Activated T-cell treated with anti-CD3 and anti-CD28 coated beads for 24 hours (primary cell): ENCODE data around the gene RBM43.
A peak's percentile ranks its signal among the peaks of the same experiment; 100 is the strongest.
"Not testable (repeated sequence)": the region's sequence is repeated elsewhere in the genome, so short reads cannot be mapped to it uniquely, and the experiment has no call there.

Experiments used
- DNase-seq: peaks from one replicate; pipeline ENCODE4 v3.0.0-alpha.2; 2020; ENCODE audit warnings: low read depth

RBM43 gene

DNA sequence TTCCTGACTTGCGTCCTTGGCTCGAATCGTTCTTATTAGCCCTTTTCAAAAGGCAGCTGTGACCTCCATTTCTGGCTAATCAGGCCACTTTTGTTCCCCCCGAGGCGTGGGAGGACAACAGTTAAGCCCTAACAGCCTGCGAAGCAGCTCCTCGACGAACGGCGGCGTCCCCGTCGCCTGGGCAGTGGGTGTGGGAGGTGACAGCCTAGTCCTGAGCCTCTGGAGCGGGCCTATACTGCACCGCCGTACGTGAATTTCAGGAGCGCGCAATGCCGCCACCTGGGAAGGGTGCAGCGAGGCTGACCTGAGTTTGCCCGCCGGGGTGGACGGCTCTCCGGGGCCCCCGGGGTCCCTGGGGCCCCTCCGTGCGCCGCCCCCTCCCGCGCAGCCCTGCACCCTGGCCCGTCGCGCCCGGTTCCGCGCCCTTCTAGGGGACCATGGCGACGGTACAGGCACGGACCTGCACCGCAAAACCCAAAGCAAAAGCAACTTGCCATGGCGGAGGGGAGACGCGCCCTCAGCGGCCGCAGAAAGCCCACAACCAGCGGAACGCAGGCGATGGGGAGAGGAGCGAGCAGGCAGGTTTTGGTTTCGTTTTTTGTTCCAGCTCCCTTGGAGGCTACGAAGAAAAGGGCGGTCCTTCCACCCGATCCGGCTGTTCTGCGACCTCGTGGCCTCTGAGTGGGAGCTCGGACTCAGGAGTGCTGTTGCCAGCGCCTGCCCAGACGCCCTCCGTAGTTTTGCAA lies at the start of gene RBM43:
TSS of gene RBM43 (minus strand) at position 633 of the 746 bp plus-strand sequence. CDS start at position 497, 136 bp downstream.
- peak; percentile 73 for DNase-seq

DNA sequence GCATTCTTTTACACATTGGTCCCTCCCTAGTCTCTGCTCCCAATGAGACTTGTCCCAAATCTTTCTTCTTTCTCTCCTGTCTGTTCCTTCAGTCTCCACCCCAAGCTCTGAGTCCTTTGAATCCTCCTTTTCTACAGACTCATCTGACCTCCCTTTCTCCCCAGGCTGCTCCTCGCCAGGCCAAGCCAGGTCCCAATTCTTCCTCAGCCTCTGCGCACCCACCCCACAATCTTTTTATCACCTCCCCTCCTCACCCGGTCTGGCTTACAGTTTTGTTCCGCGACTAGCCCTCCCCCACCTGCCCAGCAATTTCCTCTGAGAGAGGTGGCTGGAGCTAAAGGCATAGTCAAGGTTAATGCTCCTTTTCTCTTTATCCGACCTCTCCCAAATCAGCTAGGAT lies 48.6 kb upstream of the RBM43 start:
- not testable (repeated sequence) for DNase-seq

DNA sequence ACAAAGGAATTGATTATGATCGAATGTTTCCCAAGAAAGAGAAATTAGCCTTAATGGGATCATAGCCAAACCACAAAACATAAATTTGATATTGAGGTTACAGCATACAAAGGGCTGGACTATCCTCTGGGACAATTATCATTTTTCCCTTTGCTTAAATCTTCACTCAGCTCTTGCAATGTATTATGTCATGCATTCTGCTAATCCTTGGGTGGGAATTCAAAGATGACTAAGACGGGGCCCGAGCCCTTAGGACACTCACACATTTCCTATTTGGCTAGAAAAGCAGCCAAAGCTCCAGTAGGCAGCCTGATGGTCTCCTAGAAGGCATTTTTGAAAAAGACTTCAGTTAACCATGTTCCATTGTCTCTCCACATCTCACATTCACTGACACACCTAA lies 45.0 kb upstream of the RBM43 start:
- no peak for DNase-seq

DNA sequence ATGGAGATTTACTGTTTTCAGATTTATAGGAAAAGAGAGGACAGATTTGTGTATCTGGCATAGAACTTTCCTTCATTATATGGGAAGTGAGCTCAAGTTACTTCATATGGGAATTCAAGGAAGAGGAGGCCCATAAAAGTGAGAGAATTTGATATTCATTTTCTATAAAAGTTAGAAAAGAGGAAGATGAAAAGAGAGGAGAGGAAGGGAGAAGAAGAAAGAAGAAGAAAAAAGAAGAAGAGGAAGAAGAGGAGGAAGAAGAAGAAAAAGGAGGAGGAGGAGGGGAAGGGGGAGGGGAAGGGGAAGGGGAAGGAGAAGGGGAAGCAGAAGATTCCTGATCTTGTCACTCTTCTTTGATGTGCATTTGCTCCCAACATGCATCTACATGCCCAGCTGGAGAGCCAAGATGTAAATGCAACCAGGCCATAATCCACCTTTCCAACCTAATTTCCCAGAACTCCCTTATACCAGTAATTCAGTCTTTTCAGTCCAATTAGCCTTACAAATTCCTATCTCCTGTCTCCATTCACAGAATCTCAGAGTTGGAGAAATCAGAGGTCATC lies 43.5 kb upstream of the RBM43 start:
- DNase-seq: no peak

DNA sequence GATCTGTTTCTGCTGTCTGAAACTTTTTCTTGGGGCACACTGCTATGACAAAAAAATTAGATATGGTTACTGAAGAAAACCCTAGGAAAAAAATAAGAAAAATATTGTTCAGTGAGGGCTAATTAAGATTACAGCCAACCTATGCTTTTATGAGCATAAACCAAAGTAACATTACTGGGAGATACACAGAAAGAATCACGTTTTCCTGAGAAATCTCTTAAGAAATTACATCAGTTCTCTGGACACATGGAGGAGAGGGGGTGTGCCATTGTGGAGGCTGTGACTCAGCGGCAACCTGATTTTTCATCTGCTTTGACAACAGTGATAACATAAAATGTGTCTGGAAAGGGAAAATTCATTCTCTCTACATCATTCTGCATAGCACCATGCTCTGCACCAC lies 41.2 kb upstream of the RBM43 start:
- no peak for DNase-seq

DNA sequence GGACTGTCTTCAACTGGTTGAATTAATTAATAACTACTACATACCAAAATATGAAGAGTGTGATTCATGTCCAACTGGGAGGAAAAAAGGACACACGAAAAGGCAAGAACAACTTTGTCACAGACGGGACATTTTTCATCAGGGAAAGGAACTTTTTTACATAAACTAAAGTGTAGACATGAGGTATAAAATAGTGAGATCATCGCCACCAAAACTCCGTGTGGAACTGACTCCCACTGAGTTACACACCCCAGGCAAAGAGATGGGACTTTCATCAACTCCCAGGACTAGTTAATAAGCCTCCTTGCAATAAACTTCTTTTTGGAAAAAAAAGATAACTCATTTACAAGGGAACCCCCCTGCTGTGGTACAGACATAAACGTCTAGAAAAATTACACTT lies 40.7 kb upstream of the RBM43 start:
- DNase-seq: no peak

DNA sequence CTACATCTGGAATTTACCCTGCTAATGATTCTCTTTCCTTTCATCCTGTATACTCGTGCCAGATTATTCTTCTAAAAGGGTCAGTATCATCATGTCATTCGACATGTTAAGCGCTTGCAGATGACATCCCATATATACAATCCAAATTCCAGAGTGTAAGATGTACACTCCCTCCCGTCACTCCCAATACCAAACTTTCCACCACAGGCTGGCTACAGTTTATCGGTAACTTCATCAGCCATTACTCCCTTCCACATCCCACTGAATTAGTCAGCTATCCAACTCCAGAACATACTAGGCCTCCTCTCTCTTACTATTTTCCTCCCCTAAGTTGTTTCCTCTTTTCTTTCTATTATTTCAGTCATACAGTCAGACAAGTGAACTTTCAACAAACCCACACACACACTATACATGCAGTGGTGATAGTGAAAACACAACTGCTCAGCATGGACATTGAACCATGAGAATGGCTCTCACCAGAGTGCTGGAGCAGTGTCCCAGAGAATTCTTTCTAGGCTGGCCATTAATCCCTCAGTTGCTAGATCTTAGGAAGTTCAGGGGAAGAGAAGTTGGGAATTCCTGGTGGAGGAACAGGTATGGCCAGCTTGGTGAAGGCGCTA lies 38.4 kb upstream of the RBM43 start:
- no peak for DNase-seq

DNA sequence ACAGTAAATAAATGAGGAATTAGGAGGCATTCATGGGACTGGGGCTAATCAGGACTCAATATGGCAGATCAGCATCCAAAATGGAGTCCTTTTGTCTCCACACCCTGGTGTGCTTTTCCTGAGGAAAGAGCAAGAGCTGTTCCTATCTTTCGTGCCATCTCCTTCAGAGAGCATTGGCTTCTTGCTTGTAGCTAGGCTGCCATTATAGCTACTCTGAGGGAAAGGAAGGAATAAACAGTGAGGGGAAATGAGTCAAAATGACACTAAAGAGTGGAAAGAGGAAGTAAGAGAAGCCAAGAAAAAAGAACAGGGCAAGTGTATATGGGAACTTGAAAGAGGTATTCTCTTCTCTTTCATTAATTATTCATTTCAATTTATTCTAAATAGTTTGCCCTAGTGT lies 36.2 kb upstream of the RBM43 start:
- no peak for DNase-seq

DNA sequence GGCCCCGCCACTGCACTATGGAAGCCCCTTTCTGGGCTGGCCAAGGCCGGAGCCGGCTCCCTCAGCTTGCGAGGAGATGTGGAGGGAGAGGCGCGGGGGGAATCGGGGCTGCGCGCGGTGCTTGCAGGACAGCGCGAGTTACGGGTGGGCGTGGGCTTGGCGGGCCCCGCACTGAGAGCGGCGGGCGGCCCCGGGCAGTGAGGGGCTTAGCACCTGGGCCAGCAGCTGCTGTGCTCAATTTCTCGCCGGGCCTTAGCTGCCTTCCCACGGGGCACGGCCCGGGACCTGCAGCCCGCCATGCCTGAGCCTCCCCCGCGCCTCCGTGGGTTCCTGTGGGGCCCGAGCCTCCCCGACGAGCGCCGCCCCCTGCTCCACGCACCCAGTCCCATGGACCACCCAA lies 34.3 kb upstream of the RBM43 start:
- DNase-seq: not testable (repeated sequence)

DNA sequence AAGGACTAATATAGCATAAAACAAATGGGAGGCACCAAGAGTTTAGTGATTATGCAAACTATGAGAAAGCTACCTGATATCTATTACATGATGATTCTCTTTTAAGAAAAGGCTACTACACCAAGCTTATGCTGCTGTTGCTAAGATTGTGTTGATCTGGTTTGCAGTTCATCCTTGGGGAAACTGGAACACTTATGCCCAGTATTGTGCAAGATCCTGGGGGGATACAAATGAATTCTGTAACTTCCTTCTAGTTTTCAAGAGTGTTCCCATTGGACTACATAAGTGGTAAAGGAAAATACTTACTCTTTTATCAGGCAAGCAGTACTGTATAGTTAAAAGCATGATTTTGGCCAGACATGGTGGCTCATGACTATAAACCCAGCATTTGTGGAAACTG lies 30.9 kb upstream of the RBM43 start:
- DNase-seq: no peak

DNA sequence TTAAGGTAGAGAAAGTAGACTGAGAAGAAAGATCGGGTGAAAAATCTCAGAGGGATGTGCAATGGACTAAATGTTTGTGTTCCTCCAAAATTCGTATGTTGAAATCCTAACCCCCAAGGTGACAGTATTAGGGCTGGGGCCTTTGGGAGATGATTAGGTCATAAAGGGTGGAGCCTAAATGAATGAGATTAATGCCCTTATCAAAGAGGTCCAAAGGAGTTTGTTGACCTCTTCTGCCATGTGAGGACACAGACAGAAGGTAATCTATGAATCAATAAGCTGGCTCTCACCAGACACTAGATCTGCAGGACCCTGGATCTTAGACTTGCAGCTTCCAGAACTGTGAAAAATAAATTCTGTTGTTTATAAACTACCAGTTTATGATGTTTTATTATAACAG lies 30.5 kb upstream of the RBM43 start:
- no peak for DNase-seq

DNA sequence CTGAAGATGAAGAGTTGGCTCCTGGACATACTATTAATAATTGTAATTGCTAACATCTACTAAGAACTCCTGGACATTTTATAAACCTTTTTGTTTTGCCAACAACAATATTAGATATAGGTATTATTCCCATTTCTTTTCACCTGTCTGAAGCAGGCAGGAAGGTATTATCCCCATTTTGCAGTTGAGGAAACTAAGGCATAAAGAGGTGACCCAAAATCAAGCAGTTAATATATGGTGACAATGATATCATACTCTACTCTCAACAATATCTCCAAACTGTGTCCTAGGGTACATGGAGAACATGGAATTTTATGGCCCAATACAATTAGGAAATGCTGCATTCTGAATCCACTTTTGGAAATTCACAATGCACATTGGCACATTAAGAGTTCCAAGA lies 29.6 kb upstream of the RBM43 start:
- DNase-seq: no peak

DNA sequence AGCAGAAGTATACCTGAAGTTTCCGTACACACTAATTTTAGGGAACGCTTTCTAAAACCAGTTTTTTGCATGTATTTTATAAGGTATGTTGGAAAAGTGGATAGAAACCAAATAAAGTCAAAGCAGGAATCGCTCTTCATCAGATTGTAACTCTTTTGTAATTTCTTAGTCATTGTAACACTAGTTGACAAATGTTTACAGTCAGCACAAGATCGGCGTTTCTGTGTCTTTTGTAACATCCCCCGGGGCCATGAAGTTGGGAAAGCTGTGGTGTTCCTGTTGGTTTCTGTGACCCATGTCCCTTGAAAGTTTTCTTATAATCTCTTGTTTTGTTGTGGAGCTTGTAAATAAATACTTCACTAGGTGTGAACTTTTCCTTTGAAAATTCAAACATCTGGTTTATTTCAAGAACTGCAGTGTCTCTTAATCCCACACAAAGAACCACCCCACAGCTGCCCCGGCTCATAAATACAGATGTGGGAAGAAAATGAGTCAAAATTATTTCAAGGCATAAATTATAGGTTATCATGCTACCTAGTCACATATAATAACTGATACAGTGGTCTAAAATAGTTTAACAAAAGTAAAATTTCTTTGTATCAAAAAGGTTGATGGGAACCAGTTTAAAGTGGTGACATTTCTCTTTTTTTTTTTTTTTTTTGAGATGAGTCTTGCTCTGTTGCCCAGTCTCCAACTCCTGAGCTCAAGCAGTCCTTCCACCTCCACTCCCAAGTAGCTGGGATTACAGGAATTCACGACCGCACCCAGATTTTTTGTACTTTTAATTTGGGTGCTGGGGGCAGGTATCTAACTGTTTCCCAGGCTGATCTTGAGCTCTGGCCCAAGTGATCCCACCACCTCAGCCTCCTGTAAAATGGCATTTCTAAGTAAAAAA lies 28.6 kb upstream of the RBM43 start:
- no peak for DNase-seq

DNA sequence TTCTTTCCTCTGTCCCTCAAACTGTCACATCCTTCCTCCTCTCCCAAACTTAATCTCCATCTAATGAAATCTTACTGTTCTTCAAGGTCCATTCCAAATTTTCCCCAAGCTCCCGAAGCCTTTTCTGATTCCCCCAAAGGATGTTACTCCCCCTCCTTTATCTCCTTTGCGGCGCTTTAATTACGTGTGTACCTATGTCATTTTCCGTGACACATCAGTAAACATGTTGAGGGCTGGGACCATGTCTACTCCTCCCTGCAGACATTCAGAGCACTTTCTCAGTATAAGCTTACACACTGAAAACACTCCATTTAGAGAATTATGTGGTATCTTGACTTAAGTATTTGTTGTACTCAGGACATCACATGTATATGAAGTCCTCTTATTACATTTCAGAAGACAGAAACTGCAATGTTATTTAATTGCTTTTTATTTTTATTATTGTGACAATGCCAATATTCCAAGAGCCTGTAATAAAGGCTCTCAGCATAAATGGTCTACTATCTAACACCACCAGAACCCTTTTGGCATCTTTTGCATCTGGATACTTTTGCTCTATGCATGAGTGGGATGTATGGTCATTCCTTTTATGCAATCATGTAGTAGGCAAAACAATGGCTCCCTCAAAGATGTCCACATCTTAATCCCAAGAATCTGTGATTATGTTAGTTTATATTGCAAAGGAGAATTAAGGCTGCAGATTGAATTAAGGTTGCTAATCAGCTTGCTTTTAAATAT lies 26.0 kb upstream of the RBM43 start:
- no peak for DNase-seq

DNA sequence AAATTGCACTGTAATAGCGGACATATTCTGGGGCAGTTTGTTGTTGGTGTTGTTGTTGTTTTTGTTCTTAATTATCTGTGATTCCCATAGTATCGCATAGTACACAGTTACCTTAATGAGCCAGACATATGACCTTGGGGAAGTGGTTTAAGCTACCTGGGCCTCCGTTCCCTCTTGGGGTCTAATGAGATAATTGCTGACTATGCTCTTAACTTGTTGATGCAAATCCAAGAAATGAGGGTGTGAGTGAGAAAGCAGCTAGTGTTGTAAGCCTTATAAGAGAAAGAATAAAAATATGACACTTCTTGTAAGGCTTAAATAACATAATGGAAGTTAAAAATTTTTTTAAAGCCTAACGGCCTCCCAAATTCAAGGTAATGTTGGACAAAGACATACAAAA lies 20.7 kb upstream of the RBM43 start:
- no peak for DNase-seq

DNA sequence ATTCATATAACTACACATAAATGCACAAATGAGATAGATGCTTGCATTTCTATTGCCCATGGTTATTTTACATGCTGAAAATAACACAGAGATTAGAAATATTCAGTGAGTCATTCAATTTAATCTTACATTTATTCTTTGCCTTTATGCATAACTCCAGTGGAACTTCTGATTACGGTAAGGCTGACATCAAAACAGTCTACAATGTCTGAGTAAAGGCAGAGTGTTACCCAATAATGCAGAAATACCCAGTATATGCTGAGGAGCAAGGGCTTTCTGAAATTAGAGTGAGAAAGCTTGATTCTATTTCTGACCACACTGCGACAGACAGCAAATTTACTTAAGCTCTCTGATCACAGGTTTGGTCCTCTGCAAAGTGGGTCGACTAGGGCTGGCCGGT lies 18.6 kb upstream of the RBM43 start:
- no peak for DNase-seq

DNA sequence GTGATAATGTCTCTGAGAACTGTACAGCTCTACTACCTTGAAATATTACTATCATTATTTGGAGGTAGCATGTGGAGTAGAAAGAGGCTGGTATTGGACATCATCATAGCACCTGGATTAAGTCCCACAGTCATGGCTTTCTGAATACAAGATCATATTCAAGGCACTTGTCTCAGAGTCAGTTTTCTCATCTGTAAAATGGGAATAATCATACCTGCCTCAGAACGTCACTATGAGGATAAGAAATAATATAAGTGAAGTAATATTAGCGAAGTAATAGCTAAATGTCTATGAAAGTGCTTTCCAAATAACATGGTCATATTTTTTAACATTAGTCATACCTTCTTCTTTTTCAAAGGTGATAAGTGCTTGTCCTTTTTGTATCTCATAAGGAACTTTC lies 16.8 kb upstream of the RBM43 start:
- no peak for DNase-seq

DNA sequence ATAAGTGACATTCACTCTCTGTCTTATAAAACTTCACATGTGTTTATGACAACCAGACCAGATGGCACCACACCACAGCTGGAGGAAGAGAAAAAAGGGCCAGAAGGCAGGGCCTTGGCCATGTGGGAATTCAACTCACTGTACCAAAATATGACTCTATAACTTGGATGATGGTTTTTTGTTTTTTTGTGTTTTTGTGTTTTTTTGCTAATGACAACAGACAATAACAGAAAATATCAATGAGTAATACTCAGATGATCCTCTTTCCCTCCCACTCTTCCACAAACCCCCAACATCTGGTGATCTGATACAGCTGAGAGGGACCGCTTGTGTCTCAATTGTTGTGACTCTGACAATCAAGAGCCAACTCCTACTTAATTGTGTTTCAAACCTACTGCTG lies 15.4 kb upstream of the RBM43 start:
- DNase-seq: no peak

DNA sequence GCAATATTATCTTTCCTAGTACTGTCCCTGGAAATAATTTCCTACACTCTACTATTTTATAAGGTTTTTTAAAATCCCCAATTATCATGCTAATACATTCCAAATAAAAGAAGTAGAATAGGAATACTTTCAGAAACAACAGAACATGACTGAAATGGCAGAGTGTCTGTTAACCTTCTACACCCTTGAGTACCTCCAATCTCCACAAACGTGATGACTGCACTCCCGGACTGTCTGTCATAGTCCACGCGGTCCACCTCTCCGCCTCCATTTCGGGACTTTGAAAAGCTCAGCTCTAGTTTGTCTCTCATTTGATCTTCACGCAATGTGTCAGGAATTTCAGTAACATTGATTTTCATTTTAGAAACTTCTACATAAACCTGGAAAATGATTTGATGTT lies 13.6 kb upstream of the RBM43 start:
- DNase-seq: no peak

DNA sequence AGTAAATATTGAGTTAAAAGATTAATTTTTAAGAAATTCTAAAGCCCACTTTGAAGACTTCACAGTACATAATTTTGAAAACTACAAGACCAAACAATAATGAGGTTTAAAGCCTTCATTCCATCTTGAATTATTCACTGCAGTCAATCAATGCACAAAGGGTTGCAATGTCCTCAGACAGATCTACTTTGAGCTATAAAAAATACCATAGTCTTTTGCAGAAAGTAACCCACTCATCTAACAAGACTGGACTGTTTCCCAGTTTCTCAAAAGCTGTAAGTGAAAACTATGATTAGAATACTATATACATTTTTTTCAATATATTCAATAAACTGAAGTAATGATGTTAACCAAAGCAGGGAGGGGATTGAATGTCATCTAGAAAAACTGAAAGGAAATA lies 10.2 kb upstream of the RBM43 start:
- no peak for DNase-seq

DNA sequence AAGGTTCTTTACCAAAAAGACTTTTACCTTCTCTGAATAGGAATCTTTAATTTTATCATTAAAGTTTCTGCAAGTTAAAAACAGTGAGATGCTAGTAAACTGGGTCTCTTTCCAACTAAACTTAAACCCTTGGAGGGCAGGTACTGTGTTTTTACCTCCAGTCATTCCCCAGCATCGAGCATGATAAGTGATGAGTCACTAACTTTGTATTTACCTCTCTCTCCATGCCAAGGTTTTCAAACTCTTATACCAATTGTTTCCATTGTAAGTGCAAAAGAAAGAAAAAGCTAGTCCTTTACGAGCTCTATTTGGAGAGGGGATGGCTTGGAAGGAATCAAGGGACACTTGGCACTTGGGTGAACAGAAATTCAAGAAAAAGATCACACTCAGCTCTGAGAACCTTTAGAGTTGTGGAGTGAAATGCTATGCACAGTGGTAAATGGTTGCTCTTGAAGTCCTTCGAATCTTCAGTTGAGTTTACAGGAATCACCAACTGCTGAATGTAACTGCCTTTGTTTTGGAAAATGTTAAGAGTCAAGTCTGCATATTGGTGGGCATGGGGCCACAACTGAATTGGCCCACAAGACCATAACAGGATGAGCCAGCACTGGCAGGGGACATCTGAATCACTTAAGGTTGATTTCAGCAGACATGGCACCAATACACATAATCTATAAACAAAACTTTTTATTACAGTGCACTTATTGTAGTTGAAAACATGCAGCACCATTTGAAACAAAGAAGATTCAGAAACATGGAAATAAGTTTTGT lies 8.3 kb upstream of the RBM43 start:
- no peak for DNase-seq
